NCI-H2081 treated with DMSO at 0.1 percent for 48 hours (cell line): Measurements from ENCODE around the gene HERC6.
"Not testable (repeated sequence)": the region's sequence is repeated elsewhere in the genome, so short reads cannot be mapped to it uniquely, and the experiment has no call there.

Experiments
- DNase-seq: peaks from one replicate; lab custom pipeline; 2025; lab: John Stamatoyannopoulos, UW

The HERC6 gene

GRCh38 chr4:88391703-88392102 is 13.1 kb downstream of the HERC6 start:
- DNase-seq, result no peak

GRCh38 chr4:88396681-88397080 is 18.0 kb downstream of the HERC6 start:
- no peak for DNase-seq

- no peak for DNase-seq
Measured at GRCh38 chr4:88398381-88398780, 19.7 kb downstream of the HERC6 start.

- no peak for DNase-seq
Measured at GRCh38 chr4:88409206-88409605, 30.6 kb downstream of the HERC6 start.

- no peak for DNase-seq
Measured at GRCh38 chr4:88409789-88410188, 31.1 kb downstream of the HERC6 start.

GRCh38 chr4:88411491-88412096 is 32.9 kb downstream of the HERC6 start:
- DNase-seq, result no peak

- DNase-seq, result no peak
Measured at GRCh38 chr4:88413801-88414200, 35.1 kb downstream of the HERC6 start.

- no peak for DNase-seq
Measured at GRCh38 chr4:88414755-88415154, 36.1 kb downstream of the HERC6 start.

GRCh38 chr4:88415982-88416381 is 37.3 kb downstream of the HERC6 start:
- no peak for DNase-seq

GRCh38 chr4:88418411-88418810 is 39.8 kb downstream of the HERC6 start:
- DNase-seq, result no peak

- no peak for DNase-seq
Measured at GRCh38 chr4:88419874-88420273, 41.2 kb downstream of the HERC6 start.

- DNase-seq, result no peak
Measured at GRCh38 chr4:88420844-88421243, 42.2 kb downstream of the HERC6 start.

- no peak for DNase-seq
Measured at GRCh38 chr4:88422403-88422802, 43.8 kb downstream of the HERC6 start.

GRCh38 chr4:88429401-88429800 is 50.7 kb downstream of the HERC6 start:
- DNase-seq, result no peak

- no peak for DNase-seq
Measured at GRCh38 chr4:88435987-88436693, 57.5 kb downstream of the HERC6 start.

GRCh38 chr4:88437873-88438272 is 59.2 kb downstream of the HERC6 start:
- not testable (repeated sequence) for DNase-seq

GRCh38 chr4:88439161-88439760 is 60.6 kb downstream of the HERC6 start:
- DNase-seq, result no peak

- no peak for DNase-seq
Measured at GRCh38 chr4:88440146-88440545, 61.5 kb downstream of the HERC6 start.

- no peak for DNase-seq
Measured at GRCh38 chr4:88441696-88442095, 63.0 kb downstream of the HERC6 start.

- no peak for DNase-seq
Measured at GRCh38 chr4:88442689-88443191, 64.1 kb downstream of the HERC6 start.

GRCh38 chr4:88443486-88443885 is 64.8 kb downstream of the HERC6 start:
- no peak for DNase-seq

GRCh38 chr4:88445252-88445651 is 66.6 kb downstream of the HERC6 start:
- DNase-seq, result no peak

GRCh38 chr4:88446124-88446523 is 67.5 kb downstream of the HERC6 start:
- no peak for DNase-seq
